IMR-90 (cell line): ENCODE measurements around the gene TRAPPC2B. TPM values are rescaled to one million over a fixed set of nuclear protein-coding genes. Genes with fewer than 3 reads are reported as not detected.

ENCODE experiments used
- ATAC-seq: fragments of 200-7000 bp; cut with Tn5 transposase; 2 replicates; pipeline ENCODE4 v1.9.1; 2020; ENCODE audit warnings: low read depth, mild to moderate bottlenecking, moderate library complexity
- BruUV-seq: library from RNA; stranded (reverse); fragments of 400-500 nt; replicated peaks from 2 replicates; lab custom pipeline; 2021; lab: Mats Ljungman, UMichigan
- CTCF ChIA-PET: fragments of 300-600 bp; formaldehyde crosslinking; extraction: SDS; loops from one replicate; lab custom pipeline; 2021; ENCODE audit warnings: antibody characterized with exemption; lab: Yijun Ruan, JAX
- POLR2A ChIA-PET: fragments of 300-600 bp; sonication (Branson Sonifier 250); formaldehyde crosslinking; loops from one replicate; lab custom pipeline; 2022; ENCODE audit warnings: antibody characterized with exemption; ENCODE audit not compliant: unreplicated experiment; lab: Charles Lee
- DNase-seq: peaks from one replicate; pipeline ENCODE4 v3.0.0; 2013
- H2AFZ ChIP-seq: replicated peaks from 2 replicates; pipeline ENCODE3; 2013; ENCODE audit warnings: low read length, mild to moderate bottlenecking; ENCODE audit not compliant: poor library complexity
- H2AK5ac ChIP-seq: 2 replicates; pipeline ENCODE4 v1.6.1; 2013; ENCODE audit warnings: low read depth, low read length, inconsistent platforms
- H2AK9ac ChIP-seq: replicated peaks from 2 replicates; pipeline ENCODE3; 2013; ENCODE audit warnings: mild to moderate bottlenecking, low read depth, low read length, moderate library complexity; ENCODE audit not compliant: poor library complexity
- H2BK120ac ChIP-seq: 2 replicates; pipeline ENCODE4 v1.6.1; 2013; ENCODE audit warnings: low read depth, low read length, inconsistent platforms
- H2BK15ac ChIP-seq: 3 replicates; pipeline ENCODE4 v1.6.1; 2013; ENCODE audit warnings: low read depth, low read length, inconsistent platforms
- H2BK20ac ChIP-seq: 2 replicates; pipeline ENCODE4 v1.6.1; 2013; ENCODE audit warnings: low read depth, mild to moderate bottlenecking, inconsistent platforms, low read length, moderate library complexity
- H2BK5ac ChIP-seq: 2 replicates; pipeline ENCODE4 v1.6.1; 2013; ENCODE audit warnings: mild to moderate bottlenecking, low read depth, low read length, inconsistent platforms; ENCODE audit not compliant: poor library complexity, severe bottlenecking
- H3K14ac ChIP-seq: replicated peaks from 2 replicates; pipeline ENCODE4 v1.6.1; 2013; ENCODE audit warnings: low read depth, low read length, inconsistent platforms
- H3K18ac ChIP-seq: 2 replicates; pipeline ENCODE4 v1.6.1; 2013; ENCODE audit warnings: low read depth, low read length, control low read depth
- H3K23ac ChIP-seq: 2 replicates; pipeline ENCODE4 v1.6.1; 2013; ENCODE audit warnings: low read depth, low read length, inconsistent platforms
- H3K27ac ChIP-seq: 2 replicates; pipeline ENCODE4 v1.5.1; 2013; ENCODE audit warnings: mild to moderate bottlenecking, control low read depth, low read length; ENCODE audit not compliant: insufficient read depth
- H3K27me3 ChIP-seq: 2 replicates; pipeline ENCODE4 v1.6.1; 2013; ENCODE audit warnings: low read length; ENCODE audit not compliant: control insufficient read depth, insufficient read depth
- H3K36me3 ChIP-seq: 2 replicates; pipeline ENCODE4 v1.6.1; 2013; ENCODE audit warnings: low read length, mixed read lengths; ENCODE audit not compliant: control insufficient read depth, insufficient read depth
- H3K4ac ChIP-seq: 2 replicates; pipeline ENCODE4 v1.6.1; 2013; ENCODE audit warnings: low read depth, low read length, inconsistent platforms
- H3K4me1 ChIP-seq: 2 replicates; pipeline ENCODE4 v1.6.1; 2013; ENCODE audit warnings: low read length, mixed read lengths; ENCODE audit not compliant: control insufficient read depth, insufficient read depth
- H3K4me2 ChIP-seq: 2 replicates; pipeline ENCODE4 v1.6.1; 2013; ENCODE audit warnings: low read depth, mild to moderate bottlenecking, control low read depth, low read length, moderate library complexity
- H3K4me3 ChIP-seq: 2 replicates; pipeline ENCODE4 v1.5.1; 2013; ENCODE audit warnings: low read depth, mild to moderate bottlenecking, control low read depth, low read length, moderate library complexity; ENCODE audit not compliant: insufficient read depth
- H3K56ac ChIP-seq: 2 replicates; pipeline ENCODE4 v1.6.1; 2013; ENCODE audit warnings: low read length, inconsistent platforms; ENCODE audit not compliant: insufficient read depth; ENCODE audit errors: extremely low read depth
- H3K79me1 ChIP-seq, 2 experiments: 2 replicates each; pipeline ENCODE4 v1.6.1; 2013; ENCODE audit warnings: low read length in 2 of 2, inconsistent platforms in 1 of 2, low read depth in 1 of 2
- H3K9ac ChIP-seq: 2 replicates; pipeline ENCODE4 v1.6.1; 2013; ENCODE audit warnings: low read depth, low read length, control low read depth
- H3K9me1 ChIP-seq: 2 replicates; pipeline ENCODE4 v1.6.1; 2013; ENCODE audit warnings: low read length, inconsistent platforms; ENCODE audit not compliant: insufficient read depth
- H3K9me3 ChIP-seq: 2 replicates; pipeline ENCODE4 v1.6.1; 2013; ENCODE audit warnings: low read length; ENCODE audit not compliant: control insufficient read depth, insufficient read depth
- H4K20me1 ChIP-seq: 2 replicates; pipeline ENCODE4 v1.6.1; 2013; ENCODE audit warnings: low read length, inconsistent platforms; ENCODE audit not compliant: insufficient read depth
- H4K5ac ChIP-seq: 2 replicates; pipeline ENCODE4 v1.6.1; 2013; ENCODE audit warnings: mild to moderate bottlenecking, low read depth, low read length, control low read depth
- H4K8ac ChIP-seq, 2 experiments: 2 replicates each; pipeline ENCODE4 v1.6.1; 2013; ENCODE audit warnings: low read depth in 2 of 2, low read length in 2 of 2, control low read depth in 1 of 2, inconsistent platforms in 1 of 2
- H4K91ac ChIP-seq: 2 replicates; pipeline ENCODE4 v1.6.1; 2013; ENCODE audit warnings: low read depth, low read length, inconsistent platforms; ENCODE audit not compliant: insufficient read depth
- BHLHE40 ChIP-seq: fragments of 150-350 bp; IDR thresholded peaks from 2 replicates; pipeline ENCODE4 v1.6.1; 2016; ENCODE audit warnings: mild to moderate bottlenecking, low read depth, low read length
- MAFK ChIP-seq: IDR thresholded peaks from 2 replicates; pipeline ENCODE4 v1.6.1; 2012; ENCODE audit warnings: low read depth, low read length, improper control_type of control experiment
- WGBS, 2 experiments: methylation state at CpG; one replicate each; pipeline versions ENCODE4 v1.1.5 to v1.1.7; 2013; ENCODE audit warnings: missing lambda C conversion rate in 2 of 2; ENCODE audit not compliant: insufficient read length in 1 of 2; ENCODE audit errors: extremely low coverage in 2 of 2; 5-methylcytosine and 5-hydroxymethylcytosine counted together
- dilution Hi-C: fragments of 300-500 bp; cut with HindIII; formaldehyde crosslinking; loops from one replicate; pipeline ENCODE4 v1.14.3; 2018; ENCODE audit warnings: low sequenced_read_pairs; ENCODE audit not compliant: unreplicated experiment
- in situ Hi-C: fragments of 300-500 bp; cut with MboI; formaldehyde crosslinking; loops from 3 replicates; pipeline ENCODE4 v1.14.3; 2019; ENCODE audit warnings: low sequenced_read_pairs, inconsistent platforms, mixed read lengths
- intact Hi-C: fragments of 100-400 bp; cut with micrococcal nuclease; formaldehyde crosslinking; loops from 2 replicates; pipeline ENCODE4 v1.10.0; 2022
- polyA plus RNA-seq, 3 experiments: library from polyadenylated mRNA; depleted of rRNA; stranded (reverse); fragments of >200 nt; gene quantifications; 2 replicates each; pipeline ENCODE4 v1.2.3, GENCODE V29; 2012; ENCODE audit warnings: low replicate concordance in 1 of 3
- total RNA-seq: library from RNA; depleted of rRNA; stranded (reverse); fragments of >200 nt; gene quantifications from 2 replicates; pipeline ENCODE4 v1.2.3, GENCODE V29; 2012
- TF ChIP-seq, protein P1 (sequence below): fragments of 150-350 bp; IDR thresholded peaks from 2 replicates; pipeline ENCODE4 v1.6.1; 2016; ENCODE audit warnings: low read depth, mild to moderate bottlenecking, low read length, moderate library complexity, borderline replicate concordance
- TF ChIP-seq, protein P2 (sequence below): fragments of 150-350 bp; IDR thresholded peaks from 2 replicates; pipeline ENCODE4 v1.6.1; 2017; ENCODE audit warnings: mild to moderate bottlenecking, antibody characterized with exemption, low read length, low read depth

The TRAPPC2B gene
- total and polyA plus RNA-seq, 2 of the 4 experiments (the other 2 are of a cell fraction), result 14.9 to 20.4 TPM

DNA sequence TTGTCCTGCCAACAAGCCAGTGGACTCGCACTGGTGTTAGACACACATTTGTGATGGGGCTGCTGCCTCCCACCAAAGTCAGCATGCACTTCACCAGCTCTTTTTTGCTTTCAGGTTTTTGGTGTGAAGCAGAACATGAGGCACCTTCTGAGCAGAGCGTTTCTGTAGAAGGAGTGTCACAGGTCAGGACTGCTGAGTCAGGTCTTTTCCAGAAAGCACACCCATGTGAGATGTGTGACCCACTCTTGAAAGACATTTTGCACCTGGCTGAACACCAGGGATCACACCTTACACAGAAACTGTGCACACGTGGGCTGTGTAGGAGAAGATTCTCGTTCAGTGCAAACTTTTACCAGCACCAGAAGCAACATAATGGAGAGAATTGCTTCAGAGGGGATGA lies 7.4 kb upstream of the TRAPPC2B start:
- no peak for ATAC-seq
- POLR2A ChIA-PET, result no interaction called here

More for the DNA sequence above, 7.4 kb upstream of the TRAPPC2B start:
- no TSS peak for BruUV-seq
- Histone ChIP-seq H2AFZ (no peak overlapping the region), H4K5ac (no peak overlapping the region), H3K9ac (no peak overlapping the region), H2BK5ac (no peak overlapping the region), H3K4ac (no peak overlapping the region), H3K36me3 (peaks cover 52% of the 10 kb centered on the region), H2BK120ac (no peak overlapping the region), H3K4me3 (no peak overlapping the region), H3K18ac (no peak overlapping the region), H3K4me1 (peaks cover 4% of the 10 kb centered on the region; the same call in 1 of the 2 replicates), H3K56ac (no peak overlapping the region), H4K20me1 (0 out of 2 replicates have a peak, but pooled peaks cover 10% of the 10 kb centered on the region), H3K9me3 (peaks cover 2% of the 10 kb centered on the region; the same call in 1 of the 2 replicates), H3K23ac (no peak overlapping the region), H2AK9ac (no peak overlapping the region), H2BK20ac (no peak overlapping the region), H3K14ac (no peak overlapping the region), H2BK15ac (no peak overlapping the region), H3K27ac (no peak overlapping the region), H3K9me1 (peaks cover 15% of the 10 kb centered on the region), H3K27me3 (no peaks in the 10 kb centered on the region), H2AK5ac (no peak overlapping the region), H4K91ac (no peak overlapping the region), H3K4me2 (no peak overlapping the region), H3K79me1 (peaks cover 32 to 72% of the 10 kb centered on the region in 2 experiments; a peak in 3 of 4 replicates), H4K8ac (no peak overlapping the region)
- no CpG with 5 or more reads among the region's 4 CpGs for WGBS, 2 experiments
- intact Hi-C loops, result no loop called here
- dilution Hi-C loops, result no loop called here
- DNase-seq, result no peak
- TF ChIP-seq, protein P1, sequence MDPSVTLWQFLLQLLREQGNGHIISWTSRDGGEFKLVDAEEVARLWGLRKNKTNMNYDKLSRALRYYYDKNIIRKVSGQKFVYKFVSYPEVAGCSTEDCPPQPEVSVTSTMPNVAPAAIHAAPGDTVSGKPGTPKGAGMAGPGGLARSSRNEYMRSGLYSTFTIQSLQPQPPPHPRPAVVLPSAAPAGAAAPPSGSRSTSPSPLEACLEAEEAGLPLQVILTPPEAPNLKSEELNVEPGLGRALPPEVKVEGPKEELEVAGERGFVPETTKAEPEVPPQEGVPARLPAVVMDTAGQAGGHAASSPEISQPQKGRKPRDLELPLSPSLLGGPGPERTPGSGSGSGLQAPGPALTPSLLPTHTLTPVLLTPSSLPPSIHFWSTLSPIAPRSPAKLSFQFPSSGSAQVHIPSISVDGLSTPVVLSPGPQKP, result no peak
- TF ChIP-seq, protein P2, sequence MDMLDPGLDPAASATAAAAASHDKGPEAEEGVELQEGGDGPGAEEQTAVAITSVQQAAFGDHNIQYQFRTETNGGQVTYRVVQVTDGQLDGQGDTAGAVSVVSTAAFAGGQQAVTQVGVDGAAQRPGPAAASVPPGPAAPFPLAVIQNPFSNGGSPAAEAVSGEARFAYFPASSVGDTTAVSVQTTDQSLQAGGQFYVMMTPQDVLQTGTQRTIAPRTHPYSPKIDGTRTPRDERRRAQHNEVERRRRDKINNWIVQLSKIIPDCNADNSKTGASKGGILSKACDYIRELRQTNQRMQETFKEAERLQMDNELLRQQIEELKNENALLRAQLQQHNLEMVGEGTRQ, result no peak
- TF ChIP-seq MAFK (peak; percentile 93), BHLHE40 (no peak)
- in situ Hi-C loops, result no loop called here
- CTCF ChIA-PET, result no interaction called here
